Posterior vena cava (tissue), 2 donors: ENCODE results near the gene NKD2. TPM values are rescaled to one million over a fixed set of nuclear protein-coding genes. Genes with fewer than 3 reads are reported as not detected.

Source experiments
- DNase-seq: peaks from one replicate; pipeline ENCODE4 v3.0.0-alpha.2; 2020; ENCODE audit warnings: low spot score
- intact Hi-C, 2 donors: fragments of 100-400 bp; cut with DNase I; formaldehyde crosslinking; loops; one replicate each; pipeline versions ENCODE4 v1.14.1 to v1.14.2; 2022 to 2023
- total RNA-seq, 2 donors: library from RNA; stranded (reverse); fragmentation: NEBNext Ultra II Directional; extraction: Animal tissue kit (Norgen Biotek cat#: 25700); gene quantifications; one replicate each; pipeline ENCODE4 v1.2.1, GENCODE V29; 2021
- donor health status: DM: yes; HTN: yes; CAD: no.
- donor health status: DM: yes; HTN: yes; CAD: no.

The NKD2 gene
- total RNA-seq, 2 donors from 2014 or later, result 2.7 to 5.0 TPM

GRCh38 chr5:1048861-1049838, 40.5 kb downstream of the NKD2 start:
- intact Hi-C loops, result no loop called here
- no peak for DNase-seq

GRCh38 chr5:1050423-1051365, 42.1 kb downstream of the NKD2 start:
- no peak for DNase-seq
- intact Hi-C loops, result no loop called here

GRCh38 chr5:1051366-1051720, 42.7 kb downstream of the NKD2 start:
- intact Hi-C loops, result no loop called here
- no peak for DNase-seq

GRCh38 chr5:1052076-1052475, 43.5 kb downstream of the NKD2 start:
- no peak for DNase-seq
- intact Hi-C loops, result no loop called here

GRCh38 chr5:1052641-1053390, 44.2 kb downstream of the NKD2 start:
- DNase-seq, result no peak
- intact Hi-C loops, result no loop called here

- DNase-seq, result no peak
- intact Hi-C loops, result no loop called here
Measured at GRCh38 chr5:1053391-1054017, 44.9 kb downstream of the NKD2 start.

- DNase-seq, result no peak
- intact Hi-C loops, result no loop called here
Measured at GRCh38 chr5:1054018-1054798, 45.6 kb downstream of the NKD2 start.

GRCh38 chr5:1054799-1055775, 46.5 kb downstream of the NKD2 start:
- intact Hi-C loops, result no loop called here
- DNase-seq, result no peak

- no peak for DNase-seq
- intact Hi-C loops, result no loop called here
Measured at GRCh38 chr5:1055896-1056610, 47.5 kb downstream of the NKD2 start.

GRCh38 chr5:1056611-1057484, 48.2 kb downstream of the NKD2 start:
- intact Hi-C loops, result no loop called here
- DNase-seq, result no peak

GRCh38 chr5:1057485-1058082, 49.0 kb downstream of the NKD2 start:
- DNase-seq, result no peak
- intact Hi-C loops, result no loop called here

- intact Hi-C loops, result no loop called here
- DNase-seq, result no peak
Measured at GRCh38 chr5:1058083-1058945, 49.7 kb downstream of the NKD2 start.

GRCh38 chr5:1058988-1059883, 50.6 kb downstream of the NKD2 start:
- intact Hi-C loops, result no loop called here
- DNase-seq, result no peak
